Glutamatergic neuron (in vitro differentiated cells): Measurements from ENCODE around the gene CASKIN2. TPM values are rescaled to one million over a fixed set of nuclear protein-coding genes. Genes with fewer than 3 reads are reported as not detected.

Source experiments
- DNase-seq: peaks from one replicate; pipeline ENCODE4 v3.0.0; 2022
- H3K27ac Mint-ChIP-seq: one replicate; pipeline ENCODE4 v1.8.0; 2020; ENCODE audit warnings: mild to moderate bottlenecking, mixed read lengths, inconsistent platforms; ENCODE audit not compliant: unreplicated experiment
- H3K27me3 Mint-ChIP-seq: one replicate; pipeline ENCODE4 v1.8.0; 2020; ENCODE audit warnings: mild to moderate bottlenecking, moderate library complexity, mixed read lengths, inconsistent platforms; ENCODE audit not compliant: unreplicated experiment
- H3K36me3 Mint-ChIP-seq: one replicate; pipeline ENCODE4 v1.8.0; 2020; ENCODE audit warnings: mild to moderate bottlenecking, mixed read lengths, inconsistent platforms; ENCODE audit not compliant: unreplicated experiment
- H3K4me1 Mint-ChIP-seq: one replicate; pipeline ENCODE4 v1.8.0; 2020; ENCODE audit warnings: mild to moderate bottlenecking, low read depth, mixed read lengths, inconsistent platforms; ENCODE audit not compliant: unreplicated experiment
- H3K4me3 Mint-ChIP-seq: one replicate; pipeline ENCODE4 v1.8.0; 2020; ENCODE audit warnings: mild to moderate bottlenecking, mixed read lengths, inconsistent platforms; ENCODE audit not compliant: unreplicated experiment
- H3K9me3 Mint-ChIP-seq: one replicate; pipeline ENCODE4 v1.8.0; 2020; ENCODE audit warnings: mild to moderate bottlenecking, moderate library complexity, mixed read lengths, inconsistent platforms; ENCODE audit not compliant: unreplicated experiment
- total RNA-seq: library from RNA; stranded (reverse); fragmentation: NEBNext Ultra II Directional; extraction: Animal tissue kit (Norgen Biotek cat#: 25700); gene quantifications from one replicate; pipeline ENCODE4 v1.2.1, GENCODE V29; 2021; ENCODE audit not compliant: unreplicated experiment
- TF ChIP-seq, protein P1 (sequence below): fragments of 200-600 bp; sonication (generic); IDR thresholded peaks from one replicate; pipeline ENCODE4 v1.5.0; 2021; ENCODE audit not compliant: partially characterized antibody, unreplicated experiment

CASKIN2 gene
- total RNA-seq, 1 donor from 2014 or later, result 22.1 TPM

DNA sequence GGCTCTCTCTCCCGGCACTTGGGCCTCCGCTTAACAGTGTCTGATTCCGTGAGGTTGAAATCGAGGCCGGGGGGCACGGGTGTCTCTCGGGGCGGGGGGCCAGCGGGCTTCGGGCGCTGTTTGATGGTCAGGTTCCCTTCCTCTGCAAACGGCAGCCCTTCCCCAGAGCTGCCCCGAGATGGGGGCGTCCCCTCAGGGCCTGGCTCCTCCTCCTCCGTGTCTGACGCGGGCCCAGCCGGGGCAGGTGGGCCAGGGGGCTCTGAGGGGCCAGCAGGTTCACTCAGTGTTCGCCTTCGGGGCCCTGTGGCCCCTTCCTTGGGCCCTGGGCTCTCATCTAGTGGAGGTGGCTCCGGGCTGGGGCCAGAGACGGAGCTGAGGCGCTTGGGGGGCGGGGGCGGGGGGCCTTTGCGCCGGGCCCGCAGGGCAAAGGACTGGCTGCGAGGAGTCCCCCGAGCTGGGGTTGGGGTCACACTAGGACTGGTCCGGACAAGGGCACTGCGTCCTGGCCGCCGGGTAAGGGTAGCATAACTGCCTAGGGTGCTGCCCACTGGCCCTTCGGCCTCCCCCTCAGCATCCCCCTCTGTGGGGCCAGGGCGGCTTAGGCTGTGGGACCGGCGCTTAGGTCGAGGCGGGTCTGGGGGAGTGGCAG is 13.1 kb downstream of the CASKIN2 start:
- H3K27ac Mint-ChIP-seq, result no peak overlapping the region
- TF ChIP-seq, protein P1, sequence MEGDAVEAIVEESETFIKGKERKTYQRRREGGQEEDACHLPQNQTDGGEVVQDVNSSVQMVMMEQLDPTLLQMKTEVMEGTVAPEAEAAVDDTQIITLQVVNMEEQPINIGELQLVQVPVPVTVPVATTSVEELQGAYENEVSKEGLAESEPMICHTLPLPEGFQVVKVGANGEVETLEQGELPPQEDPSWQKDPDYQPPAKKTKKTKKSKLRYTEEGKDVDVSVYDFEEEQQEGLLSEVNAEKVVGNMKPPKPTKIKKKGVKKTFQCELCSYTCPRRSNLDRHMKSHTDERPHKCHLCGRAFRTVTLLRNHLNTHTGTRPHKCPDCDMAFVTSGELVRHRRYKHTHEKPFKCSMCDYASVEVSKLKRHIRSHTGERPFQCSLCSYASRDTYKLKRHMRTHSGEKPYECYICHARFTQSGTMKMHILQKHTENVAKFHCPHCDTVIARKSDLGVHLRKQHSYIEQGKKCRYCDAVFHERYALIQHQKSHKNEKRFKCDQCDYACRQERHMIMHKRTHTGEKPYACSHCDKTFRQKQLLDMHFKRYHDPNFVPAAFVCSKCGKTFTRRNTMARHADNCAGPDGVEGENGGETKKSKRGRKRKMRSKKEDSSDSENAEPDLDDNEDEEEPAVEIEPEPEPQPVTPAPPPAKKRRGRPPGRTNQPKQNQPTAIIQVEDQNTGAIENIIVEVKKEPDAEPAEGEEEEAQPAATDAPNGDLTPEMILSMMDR, result no peak
- peaks cover 3% of the 10 kb centered on the region for H3K9me3 Mint-ChIP-seq
- no peak for DNase-seq
- H3K4me1 Mint-ChIP-seq, result no peaks in the 10 kb centered on the region
- H3K27me3 Mint-ChIP-seq, result peaks cover 2% of the 10 kb centered on the region
- H3K4me3 Mint-ChIP-seq, result no peak overlapping the region
- H3K36me3 Mint-ChIP-seq, result no peaks in the 10 kb centered on the region

DNA sequence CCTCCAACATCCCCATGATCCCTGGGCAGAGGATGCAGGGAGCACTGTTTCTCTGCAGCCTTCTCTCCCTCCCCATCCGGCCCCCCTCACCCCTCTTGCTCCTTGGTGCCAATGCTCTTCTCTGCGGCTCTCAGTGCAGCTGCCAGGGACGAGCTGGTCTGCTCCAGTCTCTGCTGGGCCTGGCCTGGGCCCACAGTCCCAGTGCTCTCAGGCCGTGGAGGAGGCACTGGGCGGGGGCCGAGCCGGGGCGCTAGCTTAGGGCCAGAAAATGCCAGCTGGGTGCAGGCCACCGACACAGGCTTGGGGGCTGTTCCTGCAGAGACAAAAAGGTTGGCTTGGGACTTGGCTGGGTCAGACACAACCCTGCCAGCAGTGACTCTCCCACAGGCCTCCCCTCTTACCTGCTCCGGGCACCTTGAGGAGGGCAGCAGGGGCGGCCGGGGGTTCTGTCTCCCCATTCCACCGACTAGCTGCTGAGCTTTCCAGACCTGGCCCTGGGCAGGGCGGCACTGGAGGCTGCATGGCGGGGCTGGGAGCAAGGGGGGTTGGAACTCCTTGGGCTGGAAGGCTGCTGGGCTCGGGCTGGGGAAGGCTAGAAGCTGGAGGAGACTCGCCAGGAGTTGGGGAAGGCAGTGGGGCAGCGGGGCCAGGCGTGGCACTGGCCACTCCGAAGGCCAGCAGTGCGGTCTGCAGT is 13.8 kb downstream of the CASKIN2 start:
- TF ChIP-seq, protein P1, result no peak
- no peak overlapping the region for H3K27ac Mint-ChIP-seq

DNA sequence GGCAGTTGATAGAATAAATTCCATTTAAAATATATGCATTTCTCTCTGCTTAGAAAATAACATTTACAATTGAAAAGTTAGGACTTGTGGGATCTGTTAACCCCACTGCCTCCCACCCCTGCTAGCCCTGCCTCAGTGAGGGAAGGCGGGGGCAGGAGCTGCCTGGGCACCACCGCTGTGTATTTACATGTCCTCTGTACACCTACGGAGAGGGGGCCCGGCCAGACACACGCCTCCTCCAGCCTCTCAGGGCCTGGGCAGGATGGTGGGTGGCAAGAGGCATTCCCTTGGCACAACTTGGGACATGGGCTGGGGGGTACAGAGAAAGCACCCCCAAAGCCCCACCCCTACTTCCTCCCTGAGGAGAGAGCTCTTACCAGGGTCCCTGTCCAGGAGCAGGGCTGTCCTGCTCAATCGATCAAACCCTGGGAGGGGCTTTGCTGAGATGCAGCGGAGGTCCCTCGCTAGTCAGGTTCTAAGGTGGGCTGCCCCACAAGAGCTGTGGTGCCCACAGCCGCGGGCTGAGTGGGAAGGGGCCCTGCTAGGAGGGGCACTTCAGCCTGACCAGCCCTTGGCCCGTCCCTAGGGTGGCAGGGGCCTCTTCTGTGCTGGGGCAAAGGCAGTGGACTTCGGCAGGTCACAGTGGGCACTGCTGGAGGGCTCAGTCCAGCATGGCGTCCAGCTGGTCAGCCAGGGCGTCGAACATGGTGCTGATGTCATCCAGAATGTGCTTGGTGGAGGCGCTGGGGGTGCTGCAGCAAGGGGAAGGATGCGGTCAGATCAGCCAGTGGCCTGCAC is 14.7 kb downstream of the CASKIN2 start:
- no peaks in the 10 kb centered on the region for H3K4me1 Mint-ChIP-seq
- TF ChIP-seq, protein P1, result no peak
- H3K4me3 Mint-ChIP-seq, result no peak overlapping the region
- no peak for DNase-seq
- H3K36me3 Mint-ChIP-seq, result no peaks in the 10 kb centered on the region
- peaks cover 5% of the 10 kb centered on the region for H3K9me3 Mint-ChIP-seq
- peaks cover 2% of the 10 kb centered on the region for H3K27me3 Mint-ChIP-seq
- H3K27ac Mint-ChIP-seq, result no peak overlapping the region

More for the DNA sequence above, 13.8 kb downstream of the CASKIN2 start:
- Mint-ChIP-seq H3K4me3 (no peak overlapping the region), H3K9me3 (peaks cover 5% of the 10 kb centered on the region), H3K4me1 (no peaks in the 10 kb centered on the region), H3K36me3 (no peaks in the 10 kb centered on the region), H3K27me3 (peaks cover 2% of the 10 kb centered on the region)
- DNase-seq, result no peak

DNA sequence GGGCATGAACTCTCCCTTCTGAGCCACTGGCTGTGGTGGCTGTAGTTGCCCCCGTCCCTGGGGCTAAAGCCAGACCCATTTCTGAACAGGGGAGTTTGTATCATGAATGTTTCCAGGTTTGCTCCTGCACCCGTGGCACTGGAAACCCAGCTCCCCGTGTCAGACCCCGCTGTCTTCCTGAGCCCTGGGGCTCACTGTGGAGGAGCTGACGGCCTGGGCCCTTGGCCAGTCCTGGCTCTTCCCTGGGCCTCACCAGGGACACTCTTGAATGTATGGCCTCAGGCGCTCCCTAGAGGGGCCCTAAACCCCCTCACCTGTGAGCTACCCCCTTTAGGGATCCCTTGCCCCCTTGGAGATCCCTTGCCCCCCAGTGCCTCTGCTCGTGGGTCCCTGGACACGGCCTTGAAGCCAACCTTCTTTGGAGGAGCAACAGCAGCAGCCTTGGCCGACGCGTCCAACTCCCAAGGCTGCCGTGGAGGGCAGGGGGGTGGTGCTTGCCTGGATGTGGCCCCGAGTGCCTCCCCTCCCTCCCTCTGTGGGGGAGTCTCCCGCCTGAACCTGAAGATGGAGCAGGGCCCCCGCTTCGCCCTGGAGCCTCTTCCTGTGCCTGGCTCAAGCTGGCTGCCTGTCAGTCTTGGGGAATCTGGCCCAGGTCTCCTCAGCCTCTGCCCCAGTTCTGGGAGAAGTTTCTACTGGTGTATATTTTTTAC is 15.9 kb downstream of the CASKIN2 start:
- Mint-ChIP-seq H3K4me1 (peaks cover under 1% of the 10 kb centered on the region), H3K27me3 (peaks cover 2% of the 10 kb centered on the region), H3K9me3 (peaks cover 5% of the 10 kb centered on the region), H3K36me3 (no peaks in the 10 kb centered on the region), H3K4me3 (no peak overlapping the region), H3K27ac (no peak overlapping the region)
- DNase-seq, result no peak
- TF ChIP-seq, protein P1, result no peak
